HCT116 (cell line): ENCODE results near the gene SIPA1L3. TPM values are rescaled to one million over a fixed set of nuclear protein-coding genes. Genes with fewer than 3 reads are reported as not detected.

Experiments used
- ATAC-seq: fragments of 200-7000 bp; cut with Tn5 transposase; 2 replicates; pipeline ENCODE4 v1.9.1; 2020; ENCODE audit warnings: mild to moderate bottlenecking, moderate library complexity
- BruUV-seq: library from RNA; stranded (reverse); fragments of 400-500 nt; replicated peaks from 2 replicates; lab custom pipeline; 2021; lab: Mats Ljungman, UMichigan
- CTCF ChIA-PET: fragments of 300-600 bp; sonication (Branson Sonifier 250); formaldehyde crosslinking; loops from one replicate; lab custom pipeline; 2021; ENCODE audit warnings: antibody characterized with exemption; lab: Charles Lee
- POLR2A ChIA-PET: fragments of 300-600, 350-600 bp; sonication (Branson Sonifier 250); formaldehyde crosslinking; loops from one replicate; lab custom pipeline; 2021; ENCODE audit warnings: antibody characterized with exemption; lab: Charles Lee
- RAD21 ChIA-PET, 2 experiments: fragments of 300-600 bp; sonication (Branson Sonifier 250); formaldehyde crosslinking; loops; one replicate each; lab custom pipeline; 2023; ENCODE audit warnings: low total read pairs in 2 of 2; ENCODE audit not compliant: uncharacterized antibody in 2 of 2, unreplicated experiment in 2 of 2, low non-redundant PET in 1 of 2; lab: Charles Lee
- DNase-seq: peaks from one replicate; pipeline ENCODE4 v3.0.0-alpha.2; 2010; ENCODE audit warnings: low read depth, low spot score
- H2AFZ ChIP-seq: fragments of 200-600 bp; shearing (Covaris generic), sonication (generic); 2 replicates; pipeline ENCODE4 v1.6.1; 2017; ENCODE audit warnings: low read depth, mixed run types, mixed read lengths, antibody characterized with exemption, low read length; ENCODE audit not compliant: poor library complexity, severe bottlenecking
- H3K27ac ChIP-seq: 2 replicates; pipeline ENCODE4 v1.5.1; 2012; ENCODE audit warnings: low read depth, low read length
- H3K27me3 ChIP-seq: fragments of 200-600 bp; sonication (generic); 2 replicates; pipeline ENCODE4 v1.6.1; 2016; ENCODE audit warnings: mixed run types, low read length, mixed read lengths; ENCODE audit not compliant: insufficient read depth
- H3K36me3 ChIP-seq, 2 experiments: fragments of 200-500 bp in 1 of 2; fragments of 200-600 bp in 1 of 2; sonication (Bioruptor generic) in 1 of 2; sonication (generic) in 1 of 2; 2 replicates each; pipeline versions ENCODE4 v1.5.1 to v1.6.1; 2014 to 2016; ENCODE audit warnings: low read length in 2 of 2, inconsistent platforms in 1 of 2, mixed read lengths in 1 of 2, mixed run types in 1 of 2; ENCODE audit not compliant: insufficient read depth in 2 of 2, control insufficient read depth in 1 of 2
- H3K4me1 ChIP-seq, 2 experiments: fragments of 200-600 bp in 1 of 2; sonication (generic) in 1 of 2; 2 replicates each; pipeline versions ENCODE4 v1.5.1 to v1.6.1; 2012 to 2017; ENCODE audit warnings: low read length in 2 of 2, inconsistent platforms in 1 of 2, mild to moderate bottlenecking in 1 of 2, mixed read lengths in 1 of 2, mixed run types in 1 of 2, moderate library complexity in 1 of 2; ENCODE audit not compliant: insufficient read depth in 2 of 2, control insufficient read depth in 1 of 2
- H3K4me2 ChIP-seq: fragments of 200-600 bp; sonication (generic); 2 replicates; pipeline ENCODE4 v1.6.1; 2017; ENCODE audit warnings: mixed run types, low read length, mixed read lengths
- H3K4me3 ChIP-seq, 2 experiments: fragments of 200-600 bp in 1 of 2; sonication (generic) in 1 of 2; replicated peaks in 1 of 2; 2 replicates each; pipeline ENCODE4 v1.5.1; 2011 to 2016; ENCODE audit warnings: low read length in 2 of 2, control low read depth in 1 of 2, low read depth in 1 of 2, mild to moderate bottlenecking in 1 of 2, mixed read lengths in 1 of 2, mixed run types in 1 of 2
- H3K79me2 ChIP-seq: fragments of 200-600 bp; sonication (generic); 2 replicates; pipeline ENCODE4 v1.6.1; 2017; ENCODE audit warnings: mild to moderate bottlenecking, mixed run types, low read length, moderate library complexity, mixed read lengths; ENCODE audit not compliant: insufficient read depth
- H3K9ac ChIP-seq: fragments of 200-600 bp; sonication (generic); 2 replicates; pipeline ENCODE4 v1.6.1; 2016; ENCODE audit warnings: low read length, mixed read lengths
- H3K9me2 ChIP-seq: fragments of 200-600 bp; sonication (generic), shearing (Covaris generic); 2 replicates; pipeline ENCODE4 v1.6.1; 2017; ENCODE audit warnings: mixed run types, mild to moderate bottlenecking, moderate library complexity; ENCODE audit not compliant: insufficient read depth
- H3K9me3 ChIP-seq, 2 experiments: fragments of 200-500 bp in 1 of 2; fragments of 200-600 bp in 1 of 2; sonication (Bioruptor generic) in 1 of 2; sonication (generic) in 1 of 2; 2 replicates each; pipeline ENCODE4 v1.6.1; 2014 to 2017; ENCODE audit warnings: low read length in 2 of 2, mixed read lengths in 2 of 2, inconsistent platforms in 1 of 2, low read depth in 1 of 2, mild to moderate bottlenecking in 1 of 2, mixed run types in 1 of 2, moderate library complexity in 1 of 2; ENCODE audit not compliant: control insufficient read depth in 1 of 2, insufficient read depth in 1 of 2
- H4K20me1 ChIP-seq: fragments of 200-600 bp; sonication (generic), shearing (Covaris generic); 2 replicates; pipeline ENCODE4 v1.6.1; 2017; ENCODE audit warnings: mixed run types, mild to moderate bottlenecking, moderate library complexity; ENCODE audit not compliant: insufficient read depth
- CBX3 ChIP-seq: IDR thresholded peaks from 2 replicates; pipeline ENCODE4 v1.6.1; 2012; ENCODE audit warnings: low read depth
- CEBPB ChIP-seq: IDR thresholded peaks from 2 replicates; pipeline ENCODE4 v1.6.1; 2012; ENCODE audit warnings: low read depth
- CTCF ChIP-seq, 3 experiments: fragments of 200-600 bp in 1 of 3; sonication (generic) in 1 of 3; IDR thresholded peaks in 2 of 3; conservative IDR thresholded peaks in 1 of 3; 2 replicates each; pipeline ENCODE4 v1.5.1; 2012 to 2017; ENCODE audit warnings: low read depth in 2 of 3, low read length in 2 of 3, antibody characterized with exemption in 1 of 3, borderline replicate concordance in 1 of 3, control low read depth in 1 of 3, mild to moderate bottlenecking in 1 of 3, mixed read lengths in 1 of 3, mixed run types in 1 of 3, moderate library complexity in 1 of 3; ENCODE audit not compliant: insufficient read depth in 1 of 3
- EGR1 ChIP-seq: IDR thresholded peaks from 2 replicates; pipeline ENCODE4 v1.6.1; 2012; ENCODE audit warnings: low read depth
- ELF1 ChIP-seq: IDR thresholded peaks from 2 replicates; pipeline ENCODE4 v1.6.1; 2012; ENCODE audit warnings: low read depth, borderline replicate concordance
- EZH2 ChIP-seq: fragments of 200-600 bp; sonication (generic); IDR thresholded peaks from 2 replicates; pipeline ENCODE4 v1.6.1; 2017; ENCODE audit warnings: antibody characterized with exemption, mixed run types
- EZH2phosphoT487 ChIP-seq: fragments of 200-600 bp; IDR thresholded peaks from 2 replicates; pipeline ENCODE4 v1.6.1; 2018; ENCODE audit warnings: antibody characterized with exemption, borderline replicate concordance
- JUND ChIP-seq: IDR thresholded peaks from 2 replicates; pipeline ENCODE4 v1.6.1; 2012
- POLR2A ChIP-seq: IDR thresholded peaks from 2 replicates; pipeline ENCODE4 v1.7.0; 2011; ENCODE audit warnings: borderline replicate concordance; ENCODE audit not compliant: insufficient read depth, insufficient read length; ENCODE audit errors: extremely low read depth
- POLR2AphosphoS5 ChIP-seq: IDR thresholded peaks from 2 replicates; pipeline ENCODE4 v1.6.1; 2011; ENCODE audit warnings: mild to moderate bottlenecking, low read depth, low read length, moderate library complexity
- REST ChIP-seq: IDR thresholded peaks from 2 replicates; pipeline ENCODE4 v1.6.1; 2012; ENCODE audit warnings: low read depth
- SIN3A ChIP-seq: IDR thresholded peaks from 2 replicates; pipeline ENCODE4 v1.6.1; 2012; ENCODE audit warnings: low read depth
- SP1 ChIP-seq: IDR thresholded peaks from 2 replicates; pipeline ENCODE4 v1.6.1; 2012; ENCODE audit warnings: low read depth
- YY1 ChIP-seq: IDR thresholded peaks from 2 replicates; pipeline ENCODE4 v1.6.1; 2011; ENCODE audit warnings: low read length, low read depth, moderate library complexity, mild to moderate bottlenecking; ENCODE audit not compliant: insufficient replicate concordance; ENCODE audit errors: extremely low read depth
- ZBTB33 ChIP-seq: IDR thresholded peaks from 2 replicates; pipeline ENCODE4 v1.6.1; 2011; ENCODE audit warnings: mild to moderate bottlenecking, low read length, moderate library complexity; ENCODE audit not compliant: insufficient replicate concordance; ENCODE audit errors: extremely low read depth
- ZNF274 ChIP-seq: fragments of 200-500 bp; sonication (Bioruptor generic); IDR thresholded peaks from 2 replicates; pipeline ENCODE4 v1.6.1; 2014; ENCODE audit warnings: mild to moderate bottlenecking, low read depth, low read length, inconsistent platforms
- intact Hi-C: fragments of 100-400 bp; cut with micrococcal nuclease; formaldehyde crosslinking; loops from 2 replicates; pipeline ENCODE4 v1.10.0; 2022
- total RNA-seq: library from RNA; stranded (reverse); gene quantifications from one replicate; pipeline ENCODE4 v1.2.1, GENCODE V29; 2021; ENCODE audit not compliant: unreplicated experiment
- TF ChIP-seq, protein P1 (sequence below): IDR thresholded peaks from 2 replicates; pipeline ENCODE4 v1.6.1; 2012
- TF ChIP-seq, protein P2 (sequence below): IDR thresholded peaks from 2 replicates; pipeline ENCODE4 v1.6.1; 2012

SIPA1L3 gene
- total RNA-seq, 1 experiment from 2014 or later, result 41.8 TPM

DNA sequence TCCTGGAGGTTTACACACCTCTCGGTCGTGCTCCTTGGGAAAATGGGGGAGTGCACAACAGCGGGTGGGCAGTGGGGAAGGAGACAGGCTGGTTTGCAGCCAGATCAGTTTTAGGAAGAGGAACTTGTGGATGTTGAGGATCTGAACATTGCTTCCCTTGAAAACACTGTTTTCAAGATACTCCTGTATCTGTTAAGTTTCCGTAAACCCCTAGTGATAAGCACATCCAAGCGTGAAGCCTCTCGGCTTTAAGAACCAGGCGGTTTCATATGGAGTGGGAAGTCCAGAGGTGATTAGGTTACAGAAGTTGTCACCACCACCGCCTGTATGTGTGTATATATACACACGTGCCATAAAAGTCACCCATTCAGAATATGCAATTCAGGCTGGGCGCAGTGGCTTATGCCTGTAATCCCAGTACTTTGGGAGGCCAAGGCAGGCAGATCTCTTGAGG, 47.4 kb downstream of the SIPA1L3 start:
- Histone ChIP-seq H3K9ac (no peak overlapping the region), H3K79me2 (peaks cover 74% of the 10 kb centered on the region), H3K27me3 (no peaks in the 10 kb centered on the region), H3K27ac (no peak overlapping the region), H3K4me3 (no peak overlapping the region), H3K4me2 (no peak overlapping the region), H3K36me3 (no peaks in the 10 kb centered on the region), H3K9me2 (no peaks in the 10 kb centered on the region), H4K20me1 (no peaks in the 10 kb centered on the region; the same call in 1 of the 2 replicates), H2AFZ (no peak overlapping the region), H3K4me1 (peaks cover 0 to 8% of the 10 kb centered on the region in 2 experiments; a peak in 1 of 4 replicates), H3K9me3 (no peaks in the 10 kb centered on the region)
- TF ChIP-seq REST, result no peak
- no peak for TF ChIP-seq CEBPB
- no peak for TF ChIP-seq JUND
- TF ChIP-seq ZNF274, result no peak
- TF ChIP-seq EZH2phosphoT487, result no peak
- no peak for TF ChIP-seq ZBTB33
- TF ChIP-seq ELF1, result no peak
- no peak for TF ChIP-seq EZH2
- no peak for TF ChIP-seq SIN3A
- TF ChIP-seq POLR2A, result no peak
- TF ChIP-seq POLR2AphosphoS5, result no peak
- TF ChIP-seq, protein P1, sequence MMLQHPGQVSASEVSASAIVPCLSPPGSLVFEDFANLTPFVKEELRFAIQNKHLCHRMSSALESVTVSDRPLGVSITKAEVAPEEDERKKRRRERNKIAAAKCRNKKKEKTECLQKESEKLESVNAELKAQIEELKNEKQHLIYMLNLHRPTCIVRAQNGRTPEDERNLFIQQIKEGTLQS, result no peak
- no peak for TF ChIP-seq CBX3
- no peak for TF ChIP-seq SP1
- TF ChIP-seq CTCF (IDR thresholded peaks at IDR 0.05 in 2 of 3, conservative IDR thresholded peaks at IDR 0.05 in 1 of 3; ENCODE audit: borderline replicate concordance in 1 of 3, insufficient read depth in 1 of 3, low read depth in 2 of 3, low read length in 2 of 3), result no peak
- no peak for TF ChIP-seq YY1
- TF ChIP-seq, protein P2, sequence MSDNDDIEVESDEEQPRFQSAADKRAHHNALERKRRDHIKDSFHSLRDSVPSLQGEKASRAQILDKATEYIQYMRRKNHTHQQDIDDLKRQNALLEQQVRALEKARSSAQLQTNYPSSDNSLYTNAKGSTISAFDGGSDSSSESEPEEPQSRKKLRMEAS, result no peak
- no peak for TF ChIP-seq EGR1
- intact Hi-C loops, result no loop called here
- ATAC-seq, result no peak
- ChIA-PET RAD21 (no interaction called here), POLR2A (no interaction called here), CTCF (no interaction called here)
- no TSS peak for BruUV-seq
- DNase-seq, result no peak
